Measurements from ENCODE around the gene NCF2.

Gene NCF2

DNA sequence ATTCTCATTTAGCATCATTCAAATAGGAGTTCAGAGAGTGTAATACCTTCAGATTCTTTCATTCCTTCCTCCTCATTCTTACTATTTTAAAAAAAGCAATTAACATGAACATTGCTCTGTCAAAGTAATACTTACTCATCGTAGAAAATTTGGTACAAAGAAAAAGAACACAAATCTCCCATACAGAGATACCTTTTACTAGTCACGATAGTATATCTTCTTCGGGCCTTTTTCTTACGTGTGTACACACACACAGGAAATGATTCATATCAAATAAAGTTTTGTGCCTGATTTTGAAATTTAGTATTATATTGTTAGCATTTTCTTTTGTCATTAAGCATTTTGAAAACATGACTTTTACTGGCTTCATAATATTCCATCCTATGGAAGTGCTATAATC is 52.9 kb downstream of the NCF2 start:
- DNase-seq (ENCODE audit: insufficient read length, low spot score) (no peak), FAIRE-seq (no peak)
- no peak for TF ChIP-seq POLR2A (IDR thresholded peaks at IDR 0.05; ENCODE audit: low read depth, low read length)

- no peak for DNase-seq (ENCODE audit: insufficient read length, low spot score)
- no peak for TF ChIP-seq POLR2A (IDR thresholded peaks at IDR 0.05; ENCODE audit: low read depth, low read length)
- no peak for FAIRE-seq
Measured at GRCh38 chr1:183533617-183534174, 56.6 kb downstream of the NCF2 start.

- no peak for DNase-seq (ENCODE audit: insufficient read length, low spot score)
- TF ChIP-seq POLR2A (IDR thresholded peaks at IDR 0.05; ENCODE audit: low read depth, low read length) = no peak
- no peak for FAIRE-seq
Measured at GRCh38 chr1:183528577-183528976, 61.7 kb downstream of the NCF2 start.

- FAIRE-seq (no peak), DNase-seq (ENCODE audit: insufficient read length, low spot score) (no peak)
- no peak for TF ChIP-seq POLR2A (IDR thresholded peaks at IDR 0.05; ENCODE audit: low read depth, low read length)
Measured at GRCh38 chr1:183522104-183522503, 68.2 kb downstream of the NCF2 start.

DNA sequence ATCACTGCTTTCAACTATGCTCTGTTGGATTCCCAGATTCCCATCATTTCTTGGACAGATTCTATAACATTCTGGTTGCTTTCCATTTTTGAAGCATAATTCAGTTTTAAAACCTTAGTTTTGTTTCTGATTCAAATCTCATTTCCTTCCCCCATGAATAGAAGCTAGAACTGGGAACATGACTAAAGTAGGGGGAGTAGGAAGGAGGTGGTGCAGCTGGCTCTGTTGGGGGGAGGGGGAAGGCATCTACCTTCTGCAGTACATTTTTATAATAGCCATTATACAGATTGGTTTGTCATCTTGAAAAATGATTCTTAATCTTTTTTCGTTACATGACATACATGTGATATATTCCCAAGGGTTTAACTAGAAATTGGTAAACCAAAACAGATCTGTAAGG is 69.9 kb downstream of the NCF2 start:
- FAIRE-seq (no peak), DNase-seq (ENCODE audit: insufficient read length, low spot score) (no peak)
- no peak for TF ChIP-seq POLR2A (IDR thresholded peaks at IDR 0.05; ENCODE audit: low read depth, low read length)

- FAIRE-seq (no peak), DNase-seq (ENCODE audit: insufficient read length, low spot score) (no peak)
- TF ChIP-seq POLR2A (IDR thresholded peaks at IDR 0.05; ENCODE audit: low read depth, low read length) = no peak
Measured at GRCh38 chr1:183517401-183517800, 72.9 kb downstream of the NCF2 start.

- DNase-seq (ENCODE audit: insufficient read length, low spot score) (no peak), FAIRE-seq (peak; percentile 33)
- no peak for TF ChIP-seq POLR2A (IDR thresholded peaks at IDR 0.05; ENCODE audit: low read depth, low read length)
Measured at GRCh38 chr1:183516725-183517124, 73.5 kb downstream of the NCF2 start.

DNA sequence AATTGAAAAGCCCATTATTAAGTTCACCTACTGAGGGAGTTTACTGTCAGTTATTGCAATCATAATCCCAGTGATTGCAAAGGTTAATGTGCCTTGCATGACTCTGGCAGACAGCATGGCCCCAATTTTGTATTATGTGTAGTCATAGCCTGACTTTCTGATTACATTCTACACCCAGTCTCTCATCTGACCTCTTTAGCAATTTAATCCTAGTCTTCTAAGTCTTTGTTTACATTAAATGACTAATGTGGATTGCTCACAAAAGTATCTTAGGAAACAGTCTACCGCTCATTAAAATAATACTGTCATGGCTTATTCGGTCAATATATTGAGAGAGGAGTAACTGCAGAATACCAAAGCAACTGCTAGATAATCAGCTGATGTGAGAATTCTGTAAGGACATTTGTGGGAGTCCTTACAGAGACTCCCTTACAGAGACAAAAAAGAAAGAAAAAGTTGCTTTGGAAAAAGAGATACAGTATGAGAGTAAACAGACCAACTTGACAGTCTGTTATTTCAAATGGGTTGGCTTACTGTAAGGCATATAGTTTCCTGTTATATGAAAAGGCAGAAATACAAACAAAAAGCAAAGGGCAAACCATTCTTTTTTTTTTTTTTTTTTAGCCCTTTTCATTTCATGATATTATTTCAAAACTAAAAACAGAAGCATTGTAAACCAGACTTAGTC is 75.1 kb downstream of the NCF2 start:
- DNase-seq (ENCODE audit: insufficient read length, low spot score) = peak; percentile 6
- no peak for TF ChIP-seq POLR2A (IDR thresholded peaks at IDR 0.05; ENCODE audit: low read depth, low read length)
- peak; percentile 93 for FAIRE-seq

GRCh38 chr1:183514235-183514634 is 76.0 kb downstream of the NCF2 start:
- peak; percentile 77 for FAIRE-seq

GRCh38 chr1:183512450-183512849 is 77.8 kb downstream of the NCF2 start:
- TF ChIP-seq POLR2A (IDR thresholded peaks at IDR 0.05; ENCODE audit: low read depth, low read length) = no peak

More at GRCh38 chr1:183514235-183514634, 76.0 kb downstream of the NCF2 start:
- DNase-seq (ENCODE audit: insufficient read length, low spot score) = no peak
- no peak for TF ChIP-seq POLR2A (IDR thresholded peaks at IDR 0.05; ENCODE audit: low read depth, low read length)

DNA sequence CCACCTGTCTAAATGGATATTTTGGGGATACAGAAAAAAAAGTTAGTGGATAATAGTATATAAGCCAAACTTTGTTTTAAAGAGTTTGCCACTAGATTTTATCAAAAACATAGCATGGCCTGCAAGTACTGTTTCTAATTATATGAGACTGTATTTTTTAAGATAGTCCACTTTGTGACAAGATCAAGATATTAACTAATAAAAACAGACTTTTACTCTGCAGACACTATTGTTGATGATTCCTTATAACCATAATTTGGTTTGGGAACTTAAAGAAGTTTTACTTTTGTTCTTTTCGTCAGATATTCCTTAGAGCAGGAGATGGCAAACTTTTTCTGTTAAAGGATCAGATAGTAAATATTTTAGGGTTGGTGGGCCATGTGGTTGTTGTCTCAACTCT is 81.6 kb downstream of the NCF2 start:
- TF ChIP-seq POLR2A (IDR thresholded peaks at IDR 0.05; ENCODE audit: low read depth, low read length) = no peak
- FAIRE-seq (no peak), DNase-seq (ENCODE audit: insufficient read length, low spot score) (no peak)

More at GRCh38 chr1:183512450-183512849, 77.8 kb downstream of the NCF2 start:
- DNase-seq (ENCODE audit: insufficient read length, low spot score) = no peak
- no peak for FAIRE-seq

- FAIRE-seq (no peak), DNase-seq (ENCODE audit: insufficient read length, low spot score) (no peak)
- TF ChIP-seq POLR2A (IDR thresholded peaks at IDR 0.05; ENCODE audit: low read depth, low read length) = no peak
Measured at GRCh38 chr1:183506561-183506960, 83.7 kb downstream of the NCF2 start.
